NB4 (cell line): ENCODE data around the gene EEF1A1.
"Not testable (repeated sequence)": the region's sequence is repeated elsewhere in the genome, so short reads cannot be mapped to it uniquely, and the experiment has no call there.

Source experiments
- DNase-seq: peaks from one replicate; pipeline ENCODE4 v3.0.0; 2010; ENCODE audit warnings: low read depth
- H3K4me3 ChIP-seq: one replicate; pipeline ENCODE4 v1.5.1; 2011; ENCODE audit warnings: mild to moderate bottlenecking, low read depth, low read length, moderate library complexity
- MYC ChIP-seq: IDR thresholded peaks from 2 replicates; pipeline ENCODE4 v1.6.1; 2011; ENCODE audit warnings: low read depth, low read length
- POLR2A ChIP-seq: IDR thresholded peaks from 2 replicates; pipeline ENCODE4 v1.6.1; 2011; ENCODE audit warnings: mild to moderate bottlenecking; ENCODE audit not compliant: insufficient read length; ENCODE audit errors: extremely low read depth
- TF ChIP-seq, protein P1 (sequence below): IDR thresholded peaks from one replicate; pipeline ENCODE4 v1.5.1; 2012; ENCODE audit warnings: low read depth, low read length
- TF ChIP-seq, protein P2 (sequence below): IDR thresholded peaks from 2 replicates; pipeline ENCODE4 v1.6.1; 2011; ENCODE audit warnings: low read depth, low read length

The EEF1A1 gene

DNA sequence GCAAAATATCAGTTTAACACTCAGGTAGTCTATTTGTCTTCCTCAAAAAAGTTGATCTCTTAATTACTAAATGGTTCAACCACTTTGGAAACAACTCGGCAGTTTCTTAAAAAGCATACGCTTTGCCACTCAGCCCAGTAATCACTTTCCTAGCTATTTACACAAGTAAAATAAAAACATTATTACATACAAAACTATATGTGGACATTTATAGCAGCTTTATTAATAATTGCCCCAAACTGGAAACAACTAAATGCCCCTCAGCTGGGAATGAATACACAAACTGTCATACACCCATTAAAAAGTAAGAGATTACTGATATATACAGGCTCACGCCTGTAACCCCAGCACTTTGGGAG lies 7.4 kb downstream of the EEF1A1 start:
- no peak overlapping the region for H3K4me3 ChIP-seq
- peak; percentile 37 for DNase-seq
- TF ChIP-seq, protein P1, sequence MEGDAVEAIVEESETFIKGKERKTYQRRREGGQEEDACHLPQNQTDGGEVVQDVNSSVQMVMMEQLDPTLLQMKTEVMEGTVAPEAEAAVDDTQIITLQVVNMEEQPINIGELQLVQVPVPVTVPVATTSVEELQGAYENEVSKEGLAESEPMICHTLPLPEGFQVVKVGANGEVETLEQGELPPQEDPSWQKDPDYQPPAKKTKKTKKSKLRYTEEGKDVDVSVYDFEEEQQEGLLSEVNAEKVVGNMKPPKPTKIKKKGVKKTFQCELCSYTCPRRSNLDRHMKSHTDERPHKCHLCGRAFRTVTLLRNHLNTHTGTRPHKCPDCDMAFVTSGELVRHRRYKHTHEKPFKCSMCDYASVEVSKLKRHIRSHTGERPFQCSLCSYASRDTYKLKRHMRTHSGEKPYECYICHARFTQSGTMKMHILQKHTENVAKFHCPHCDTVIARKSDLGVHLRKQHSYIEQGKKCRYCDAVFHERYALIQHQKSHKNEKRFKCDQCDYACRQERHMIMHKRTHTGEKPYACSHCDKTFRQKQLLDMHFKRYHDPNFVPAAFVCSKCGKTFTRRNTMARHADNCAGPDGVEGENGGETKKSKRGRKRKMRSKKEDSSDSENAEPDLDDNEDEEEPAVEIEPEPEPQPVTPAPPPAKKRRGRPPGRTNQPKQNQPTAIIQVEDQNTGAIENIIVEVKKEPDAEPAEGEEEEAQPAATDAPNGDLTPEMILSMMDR: no peak
- TF ChIP-seq MYC: no peak
- TF ChIP-seq, protein P2, sequence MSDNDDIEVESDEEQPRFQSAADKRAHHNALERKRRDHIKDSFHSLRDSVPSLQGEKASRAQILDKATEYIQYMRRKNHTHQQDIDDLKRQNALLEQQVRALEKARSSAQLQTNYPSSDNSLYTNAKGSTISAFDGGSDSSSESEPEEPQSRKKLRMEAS: no peak
- no peak for TF ChIP-seq POLR2A

DNA sequence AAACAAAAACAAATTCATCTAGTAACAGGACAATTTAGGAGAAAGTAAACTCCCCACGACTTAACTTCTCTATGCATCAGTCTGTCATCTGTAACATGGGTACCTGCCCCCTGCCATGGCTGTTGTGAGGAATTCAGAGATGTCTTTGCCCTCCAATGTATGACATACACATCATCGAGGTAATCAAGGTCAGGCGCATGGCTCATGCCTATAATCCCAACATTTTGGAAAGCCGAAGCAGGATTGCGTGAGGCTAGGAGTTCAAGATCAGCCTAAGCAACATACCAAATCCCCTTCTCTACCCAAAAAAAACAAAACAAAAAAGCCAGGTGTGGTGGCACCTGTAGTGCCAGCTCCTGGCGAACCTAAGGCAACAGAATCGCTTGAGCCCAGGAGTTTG lies 9.0 kb downstream of the EEF1A1 start:
- TF ChIP-seq, protein P2: no peak
- no peak overlapping the region for H3K4me3 ChIP-seq
- peak; percentile 17 for DNase-seq

DNA sequence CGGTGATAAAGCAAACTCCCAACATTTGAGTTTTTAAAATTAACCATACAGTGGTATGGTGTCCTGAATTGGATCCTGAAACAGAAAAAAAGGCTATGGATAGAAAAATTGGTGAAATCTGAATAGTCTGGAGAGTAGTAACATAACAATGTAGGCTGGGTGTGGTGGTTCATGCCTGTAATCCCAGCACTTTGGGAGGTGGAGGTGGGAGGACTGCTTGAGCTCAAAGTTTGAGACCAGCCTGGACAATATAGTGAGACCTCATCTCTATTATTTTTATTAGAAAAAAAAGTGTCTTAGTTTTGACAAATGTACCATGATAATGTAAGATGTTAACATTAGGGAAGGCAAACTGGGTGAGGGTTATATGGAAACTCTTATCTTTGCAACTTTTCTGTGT lies 11.0 kb downstream of the EEF1A1 start:
- no peak overlapping the region for H3K4me3 ChIP-seq
- TF ChIP-seq, protein P2: no peak
- TF ChIP-seq POLR2A (no peak), MYC (no peak)
- TF ChIP-seq, protein P1: no peak
- no peak for DNase-seq

DNA sequence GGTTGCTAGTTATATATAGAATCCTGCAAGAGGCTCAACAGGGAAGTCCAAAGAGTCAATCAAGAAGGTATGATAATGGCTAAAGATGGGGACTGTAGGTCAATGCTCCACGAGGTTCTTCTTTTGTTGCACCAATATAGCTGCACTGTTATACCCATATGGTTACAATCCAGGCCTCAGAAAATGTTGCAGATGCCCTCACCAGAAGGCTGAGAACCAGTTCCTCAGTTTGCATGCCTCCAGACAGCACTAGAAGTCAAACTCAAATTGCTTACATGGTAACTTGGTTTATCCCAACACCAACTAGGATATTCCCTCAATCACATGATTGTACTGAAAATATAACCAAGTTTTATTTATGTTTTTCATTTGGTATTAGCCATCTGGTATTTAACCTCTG lies 12.1 kb downstream of the EEF1A1 start:
- H3K4me3 ChIP-seq: no peak overlapping the region
- TF ChIP-seq MYC (no peak), POLR2A (no peak)
- TF ChIP-seq, protein P1: no peak
- TF ChIP-seq, protein P2: no peak
- peak; percentile 21 for DNase-seq

DNA sequence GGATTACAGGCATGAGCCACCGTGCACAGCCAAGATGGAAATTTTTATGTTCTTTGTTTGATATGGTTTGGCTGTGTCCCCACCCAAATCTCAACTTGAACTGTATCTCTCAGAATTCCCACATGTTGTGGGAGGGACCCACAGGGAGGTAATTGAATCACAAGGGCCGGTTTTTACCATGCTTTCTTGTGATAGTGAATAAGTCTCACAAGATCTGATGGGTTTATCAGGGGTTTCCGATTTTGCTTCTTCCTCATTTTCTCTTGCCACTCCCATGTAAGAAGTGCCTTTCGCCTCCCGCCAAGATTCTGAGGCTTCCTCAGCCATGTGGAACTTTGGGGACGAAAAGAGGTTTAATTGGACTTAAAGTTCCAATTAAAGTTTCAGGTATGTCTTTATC lies 14.6 kb downstream of the EEF1A1 start:
- no peak overlapping the region for H3K4me3 ChIP-seq
- no peak for TF ChIP-seq POLR2A
- TF ChIP-seq, protein P2: no peak
- TF ChIP-seq, protein P1: no peak
- no peak for TF ChIP-seq MYC
- peak; percentile 30 for DNase-seq

DNA sequence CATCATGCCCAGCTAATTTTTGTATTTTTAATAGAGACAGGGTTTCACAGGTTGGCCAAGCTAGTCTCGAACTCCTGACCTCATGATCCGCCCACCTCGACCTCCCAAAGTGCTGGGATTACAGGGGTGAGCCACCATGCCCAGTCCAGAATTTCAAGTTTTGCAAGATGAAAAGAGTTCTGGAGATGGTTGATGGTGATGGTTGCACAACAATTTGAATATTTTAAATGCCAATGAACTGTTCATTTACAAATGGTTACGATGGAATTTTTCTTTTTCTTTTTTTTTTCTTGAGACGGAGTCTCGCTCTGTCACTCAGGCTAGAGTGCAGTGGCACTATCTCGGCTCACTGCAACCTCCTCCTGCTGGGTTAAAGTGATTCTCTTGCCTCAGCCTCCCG lies 15.1 kb downstream of the EEF1A1 start:
- DNase-seq, H3K4me3 ChIP-seq: not testable (repeated sequence)

DNA sequence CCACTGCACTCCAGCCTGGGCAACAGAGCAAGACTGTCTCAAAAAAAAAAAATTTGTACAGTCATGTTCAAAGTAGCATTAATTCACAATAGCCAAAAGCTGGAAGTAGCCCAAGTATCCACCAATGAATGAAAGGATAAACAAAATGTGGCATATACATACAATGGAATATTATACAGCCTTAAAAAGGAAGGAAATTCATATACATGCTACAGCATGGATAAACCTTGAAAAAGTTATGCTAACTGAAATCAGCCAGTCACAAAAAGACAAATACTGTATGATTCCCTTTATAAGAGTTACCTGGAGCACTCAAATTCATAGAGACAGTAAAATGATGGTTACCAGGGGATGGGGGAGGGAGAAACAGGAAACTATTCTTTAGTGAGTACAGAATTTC lies 15.7 kb downstream of the EEF1A1 start:
- DNase-seq: no peak
- no peak overlapping the region for H3K4me3 ChIP-seq
- TF ChIP-seq POLR2A (no peak), MYC (no peak)
- TF ChIP-seq, protein P1: no peak
- TF ChIP-seq, protein P2: no peak
